ENCODE data around the gene NEGR1.

Gene NEGR1

DNA sequence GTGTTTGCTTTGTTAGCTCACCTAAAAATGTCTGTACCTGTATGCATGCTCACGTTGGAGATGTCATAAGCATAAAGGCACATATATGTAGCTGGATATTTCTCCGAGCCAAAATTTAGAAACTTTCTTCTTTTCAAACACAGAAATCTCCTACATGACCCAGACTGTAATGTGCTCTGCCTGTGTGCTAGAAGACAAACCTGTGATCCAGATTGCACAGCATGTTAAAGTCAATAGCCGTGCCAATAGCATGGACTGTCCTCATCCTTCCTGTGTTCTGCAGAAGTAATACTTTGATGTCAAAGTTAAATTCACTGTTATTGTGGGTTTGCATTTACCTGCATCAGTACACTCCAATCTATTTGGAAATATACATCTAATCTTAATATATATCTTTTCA, 855.3 kb downstream of the NEGR1 start:
- peak; percentile 46 for DNase-seq

GRCh38 chr1:71424536-71424935, 857.8 kb downstream of the NEGR1 start:
- DNase-seq = no peak

- DNase-seq = no peak
These were observed 860.1 kb downstream of the NEGR1 start for GRCh38 chr1:71422221-71422620.

DNA sequence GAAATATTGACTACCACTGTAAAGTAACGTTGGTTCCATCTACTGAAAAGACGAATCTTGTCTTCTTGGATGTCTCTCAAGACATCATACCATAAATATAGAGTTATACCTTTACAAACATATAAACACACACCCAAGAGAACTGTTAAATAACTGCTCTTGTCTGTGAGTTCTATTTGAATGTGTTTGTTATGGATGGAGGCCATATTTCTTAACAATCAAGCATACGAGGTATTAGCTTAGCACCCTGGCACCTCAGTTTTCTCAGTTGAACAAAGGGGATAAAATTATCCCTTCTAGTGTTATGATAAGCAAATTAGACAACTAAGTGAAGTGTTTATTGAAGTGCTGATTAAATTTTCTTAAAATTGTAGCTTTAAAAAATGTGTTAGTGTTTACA, 864.9 kb downstream of the NEGR1 start:
- DNase-seq = no peak

DNA sequence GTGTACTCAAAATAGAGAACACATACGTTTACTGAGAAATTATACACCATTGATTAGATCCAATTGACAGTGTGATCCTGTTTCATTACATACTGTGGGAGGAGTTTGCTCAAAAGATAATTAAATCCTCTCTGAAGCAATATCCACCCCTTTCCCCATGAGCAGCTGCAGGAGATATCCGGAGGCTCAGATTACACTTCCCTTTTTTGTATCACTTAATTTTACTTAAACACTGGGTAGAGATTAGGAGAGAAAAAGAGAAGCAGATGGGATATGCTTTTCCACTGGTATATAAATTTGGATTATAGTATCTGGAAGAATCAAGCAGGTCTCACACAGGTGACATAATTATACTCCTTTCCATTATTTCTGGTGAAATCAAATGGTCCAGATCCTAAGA, 868.2 kb downstream of the NEGR1 start:
- peak; percentile 96 for DNase-seq

- DNase-seq = no peak
These were observed 868.7 kb downstream of the NEGR1 start for GRCh38 chr1:71413441-71414175.

DNA sequence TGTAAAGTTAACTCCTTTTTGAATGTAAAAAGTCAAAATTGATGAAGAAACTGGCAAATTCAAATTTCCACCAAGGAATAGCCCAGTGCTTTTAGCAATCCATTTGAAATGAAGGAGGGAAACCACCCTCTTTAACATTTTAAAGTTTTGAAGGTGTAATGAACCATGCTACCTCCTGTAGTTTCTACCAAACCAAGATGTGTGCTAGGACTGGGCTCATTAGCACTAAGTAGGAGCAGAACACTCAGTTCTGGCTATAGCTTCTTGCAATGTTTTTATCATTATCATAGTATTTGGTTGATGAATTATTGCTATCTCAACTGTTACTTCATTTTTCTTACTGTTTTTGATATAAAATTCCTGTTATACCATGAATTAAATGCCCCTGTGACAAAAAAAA, 882.3 kb downstream of the NEGR1 start:
- no peak for DNase-seq

GRCh38 chr1:71399594-71399993, 882.7 kb downstream of the NEGR1 start:
- DNase-seq = no peak

DNA sequence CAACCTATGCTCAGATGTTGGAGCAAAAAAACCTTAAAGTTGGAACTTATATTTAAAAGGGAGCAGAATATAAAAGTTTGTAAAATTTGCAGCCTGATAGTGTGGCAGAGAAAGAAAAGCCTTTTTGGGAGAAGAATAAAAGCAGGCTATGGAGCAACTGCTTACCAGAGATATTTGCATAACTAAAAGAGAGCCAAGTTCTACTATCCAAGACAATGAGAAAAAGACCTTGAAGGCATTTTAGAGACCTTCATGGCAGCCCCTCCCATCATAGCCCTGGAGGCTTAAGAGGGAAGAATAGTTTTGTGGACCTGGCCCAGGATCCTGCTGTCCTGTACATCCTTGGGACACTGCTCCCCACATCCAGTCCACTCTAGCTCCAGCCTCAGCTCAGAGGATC, 889.0 kb downstream of the NEGR1 start:
- no peak for DNase-seq

- no peak for DNase-seq
These were observed 891.8 kb downstream of the NEGR1 start for GRCh38 chr1:71390518-71390917.

DNA sequence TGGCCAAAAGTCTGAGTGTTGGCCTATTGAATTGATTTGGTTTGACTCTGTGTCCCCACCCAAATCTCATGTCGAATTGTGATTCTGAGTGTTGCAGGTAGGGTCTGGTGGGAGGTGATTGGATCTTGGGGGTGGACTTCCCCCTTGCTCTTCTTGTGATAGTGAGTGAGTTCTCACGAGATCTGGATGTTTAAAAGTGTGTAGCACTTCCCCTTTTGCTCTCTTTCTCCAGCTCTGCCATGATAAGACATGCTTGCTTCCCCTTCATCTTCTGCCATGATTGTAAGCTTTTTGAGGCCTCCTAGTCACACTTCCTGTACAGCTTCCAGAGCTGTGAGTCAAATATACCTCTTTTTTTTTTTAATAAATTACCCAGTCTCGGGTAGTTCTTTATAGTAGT, 904.5 kb downstream of the NEGR1 start:
- DNase-seq = no peak

- no peak for DNase-seq
These were observed 909.8 kb downstream of the NEGR1 start for GRCh38 chr1:71372496-71372895.

GRCh38 chr1:71371581-71371980, 910.8 kb downstream of the NEGR1 start:
- no peak for DNase-seq

GRCh38 chr1:71364236-71364635, 918.1 kb downstream of the NEGR1 start:
- DNase-seq = no peak

DNA sequence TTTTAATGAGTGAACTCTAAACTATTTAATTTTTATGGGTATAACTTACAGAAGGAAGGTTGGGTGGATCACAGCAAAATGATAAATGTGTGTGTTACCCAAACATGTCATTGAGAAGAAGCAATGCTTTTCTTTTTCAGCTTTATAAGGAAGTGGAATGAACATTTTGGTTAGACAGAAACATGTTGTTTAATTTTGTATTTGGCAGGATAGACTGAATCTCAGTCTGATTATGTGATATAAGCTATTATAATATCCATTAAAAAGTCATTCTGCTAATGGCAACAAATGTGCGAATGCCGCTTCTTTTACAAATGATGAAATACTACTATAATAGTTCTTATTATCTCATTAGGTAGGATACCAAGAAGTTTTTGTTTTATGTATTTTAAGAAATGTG, 919.6 kb downstream of the NEGR1 start:
- DNase-seq = no peak

DNA sequence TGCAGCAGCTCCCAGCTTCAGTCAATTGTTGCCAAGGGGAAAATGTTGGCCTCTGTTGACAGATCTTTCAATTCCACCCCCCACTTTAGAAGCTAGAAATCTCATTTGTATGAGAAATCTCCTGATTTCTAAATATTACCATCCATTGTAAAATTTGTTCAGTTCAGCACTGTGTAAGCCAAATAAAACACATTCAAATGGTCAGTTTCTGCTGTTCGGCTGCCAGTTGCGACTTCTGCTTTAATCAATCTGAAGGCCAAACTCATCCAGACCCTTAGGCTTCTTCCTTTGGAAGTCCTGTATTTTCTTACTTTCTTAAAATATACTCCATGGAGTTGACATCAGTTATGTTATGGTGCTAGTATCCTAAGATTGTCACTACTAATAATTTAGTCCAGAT, 920.3 kb downstream of the NEGR1 start:
- no peak for DNase-seq

DNA sequence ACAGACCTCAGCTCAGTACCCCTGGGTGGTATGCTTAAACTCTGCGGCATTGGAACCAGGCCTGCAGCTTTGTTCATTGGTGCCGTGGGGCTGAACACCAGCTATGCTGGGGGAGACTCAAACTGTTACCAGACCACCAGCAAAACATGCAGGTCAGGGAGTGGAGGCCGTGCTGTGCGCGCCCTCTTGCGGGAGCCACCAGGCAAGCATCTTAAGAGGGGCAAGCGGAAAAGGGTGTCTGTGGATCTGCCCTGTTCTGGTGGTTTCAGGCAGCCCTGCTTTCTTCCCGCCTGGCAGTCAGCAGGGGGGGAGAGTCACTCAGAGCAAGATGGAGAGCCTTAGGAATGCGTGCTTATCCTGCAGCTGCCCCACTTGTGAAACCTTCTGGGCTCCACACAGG, 924.6 kb downstream of the NEGR1 start:
- no peak for DNase-seq

DNA sequence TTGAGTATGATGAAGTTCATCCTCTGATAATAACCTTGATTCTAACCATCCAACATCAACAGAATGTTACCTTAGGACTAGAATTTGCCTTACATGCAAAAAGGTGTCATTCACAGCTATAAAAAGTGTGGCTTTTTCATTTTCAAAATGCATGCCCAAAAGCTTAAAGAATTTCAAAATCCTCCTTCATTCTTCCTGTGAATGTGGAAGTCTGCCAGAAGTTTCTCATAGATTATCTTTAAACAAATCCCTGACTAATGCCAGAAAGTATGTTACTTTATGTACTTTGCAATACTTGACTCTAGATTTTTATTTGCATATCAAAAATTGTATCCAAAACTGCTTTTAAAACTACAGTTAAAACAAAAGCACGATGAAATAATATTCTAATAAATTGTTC, 930.9 kb downstream of the NEGR1 start:
- no peak for DNase-seq

DNA sequence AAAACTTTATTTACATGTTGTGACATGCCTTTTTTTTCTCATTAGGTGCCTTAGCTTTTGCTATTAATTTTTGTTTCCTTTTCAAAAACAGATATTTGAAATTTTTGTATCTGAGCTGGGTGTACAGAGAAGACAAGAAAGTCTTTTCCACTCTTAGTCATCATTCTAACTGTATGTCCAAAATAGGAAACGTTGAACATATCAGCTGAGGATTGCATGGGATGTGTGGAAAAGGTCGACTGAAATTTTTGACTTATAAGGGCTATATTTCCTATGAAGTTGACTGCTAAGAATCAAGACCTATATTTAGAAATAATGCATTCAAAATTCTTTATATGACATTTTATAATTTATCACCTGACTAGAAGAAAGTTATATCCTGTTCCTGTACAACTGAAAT, 931.5 kb downstream of the NEGR1 start:
- DNase-seq = no peak

DNA sequence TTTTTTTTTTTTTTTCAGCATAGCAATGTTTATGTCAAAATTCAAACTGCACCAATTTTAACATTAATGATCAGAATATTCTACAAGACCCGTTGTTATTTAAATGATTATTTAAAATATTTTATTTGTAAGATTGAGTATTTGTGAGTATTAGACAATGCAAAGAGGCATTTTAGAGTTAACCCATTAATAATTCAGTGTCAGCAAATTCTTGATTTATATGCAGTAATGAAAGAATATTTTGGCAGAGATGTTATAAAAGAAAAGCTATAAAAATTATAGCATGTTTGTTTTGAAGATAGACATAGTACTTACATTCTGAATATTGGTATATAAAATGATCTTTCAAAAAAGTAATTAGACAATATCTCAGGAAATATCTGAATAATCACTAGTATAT, 932.0 kb downstream of the NEGR1 start:
- DNase-seq = no peak

Data from NCI-H748 treated with DMSO at 0.1 percent for 48 hours (cell line).